Islet precursor cell (in vitro differentiated cells): ENCODE data around the gene MTCH1.

Experiments
- DNase-seq: peaks from one replicate; pipeline ENCODE4 v3.0.0-alpha.2; 2018

The MTCH1 gene, protein sequence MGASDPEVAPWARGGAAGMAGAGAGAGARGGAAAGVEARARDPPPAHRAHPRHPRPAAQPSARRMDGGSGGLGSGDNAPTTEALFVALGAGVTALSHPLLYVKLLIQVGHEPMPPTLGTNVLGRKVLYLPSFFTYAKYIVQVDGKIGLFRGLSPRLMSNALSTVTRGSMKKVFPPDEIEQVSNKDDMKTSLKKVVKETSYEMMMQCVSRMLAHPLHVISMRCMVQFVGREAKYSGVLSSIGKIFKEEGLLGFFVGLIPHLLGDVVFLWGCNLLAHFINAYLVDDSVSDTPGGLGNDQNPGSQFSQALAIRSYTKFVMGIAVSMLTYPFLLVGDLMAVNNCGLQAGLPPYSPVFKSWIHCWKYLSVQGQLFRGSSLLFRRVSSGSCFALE

DNA sequence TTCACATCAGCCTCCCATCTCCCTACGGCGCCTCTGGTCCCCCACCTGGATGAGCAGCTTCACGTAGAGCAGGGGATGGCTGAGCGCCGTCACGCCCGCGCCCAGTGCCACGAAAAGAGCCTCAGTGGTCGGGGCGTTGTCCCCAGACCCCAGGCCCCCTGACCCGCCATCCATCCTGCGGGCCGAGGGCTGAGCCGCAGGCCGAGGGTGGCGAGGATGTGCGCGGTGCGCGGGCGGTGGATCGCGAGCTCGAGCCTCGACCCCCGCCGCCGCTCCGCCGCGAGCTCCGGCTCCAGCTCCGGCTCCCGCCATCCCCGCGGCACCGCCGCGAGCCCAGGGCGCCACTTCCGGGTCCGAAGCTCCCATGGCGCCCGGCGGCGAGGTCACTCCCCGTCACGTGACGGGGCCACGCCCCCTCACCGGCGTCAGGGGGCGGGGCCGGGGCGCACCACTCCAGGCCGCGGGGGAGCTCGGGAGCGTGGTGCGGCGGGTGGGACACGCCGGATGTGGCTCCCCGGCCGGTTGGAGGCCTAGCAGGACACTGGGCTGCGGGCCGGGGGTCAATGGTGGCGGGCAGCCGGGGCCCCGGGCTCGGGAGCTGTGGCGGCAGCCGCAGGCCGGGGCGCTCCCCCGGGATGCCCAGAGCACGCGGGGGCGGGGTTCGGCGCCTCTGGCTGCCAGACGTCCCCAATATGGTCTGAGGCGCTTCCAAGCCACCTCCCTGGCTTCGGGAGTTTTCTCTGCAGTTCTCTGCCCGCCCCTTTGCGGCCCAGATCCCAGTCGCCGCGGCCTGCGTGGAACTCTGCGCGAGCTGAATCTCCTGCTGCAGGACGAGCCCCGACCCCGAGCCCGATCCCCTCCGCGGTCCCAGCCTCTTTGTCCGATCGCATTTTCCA lies at the start of gene MTCH1:
Gene MTCH1 (minus strand): TSS at position 389 of the 896 bp plus-strand sequence. CDS start 23 bp downstream, at position 366.
- peak; percentile 94 for DNase-seq

DNA sequence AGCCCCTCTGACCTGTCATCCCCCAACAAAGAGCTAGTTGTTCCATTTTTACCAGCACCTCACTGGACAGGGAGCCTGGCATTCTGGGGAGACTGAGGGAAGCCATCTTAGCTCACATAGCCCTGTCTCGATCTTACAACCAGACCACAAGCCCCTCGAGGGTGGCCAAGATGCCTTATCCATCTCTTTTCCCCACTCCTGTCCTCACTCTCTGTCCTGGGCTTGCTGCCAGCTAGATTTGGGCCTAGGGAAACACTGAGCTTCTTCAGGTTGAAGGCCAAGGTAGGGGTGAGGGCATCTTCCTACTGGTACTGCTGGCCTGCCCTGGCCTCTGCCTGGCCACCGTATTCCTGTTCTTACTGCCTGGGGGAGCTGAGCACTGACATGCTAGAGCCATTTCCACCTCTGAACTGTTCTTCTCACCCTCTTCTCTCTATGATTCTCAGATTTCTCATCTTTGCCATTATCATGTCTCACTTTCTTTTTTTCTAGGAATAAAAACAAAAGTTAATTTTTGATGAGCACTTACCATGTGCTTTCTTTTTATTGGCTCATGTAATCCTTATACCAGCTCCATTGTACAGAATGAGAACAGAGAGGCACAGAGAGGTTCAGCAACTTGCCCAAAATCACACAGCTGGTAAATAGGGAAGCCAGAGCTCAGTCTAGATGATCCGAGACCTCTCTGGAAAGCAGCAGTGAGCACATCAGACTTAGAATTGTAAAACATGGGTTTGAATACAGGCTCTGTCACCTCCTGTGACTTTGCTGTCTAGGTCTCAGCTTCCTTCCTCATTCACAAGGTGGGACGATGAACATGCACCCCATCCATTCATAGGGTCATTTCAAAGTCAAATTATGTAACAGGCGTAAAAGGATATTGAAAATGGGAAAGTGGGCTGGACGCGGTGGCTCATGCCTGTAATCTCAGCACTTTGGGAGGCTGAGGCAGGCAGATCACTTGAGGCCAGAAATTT lies 48.1 kb upstream of the MTCH1 start:
- no peak for DNase-seq

DNA sequence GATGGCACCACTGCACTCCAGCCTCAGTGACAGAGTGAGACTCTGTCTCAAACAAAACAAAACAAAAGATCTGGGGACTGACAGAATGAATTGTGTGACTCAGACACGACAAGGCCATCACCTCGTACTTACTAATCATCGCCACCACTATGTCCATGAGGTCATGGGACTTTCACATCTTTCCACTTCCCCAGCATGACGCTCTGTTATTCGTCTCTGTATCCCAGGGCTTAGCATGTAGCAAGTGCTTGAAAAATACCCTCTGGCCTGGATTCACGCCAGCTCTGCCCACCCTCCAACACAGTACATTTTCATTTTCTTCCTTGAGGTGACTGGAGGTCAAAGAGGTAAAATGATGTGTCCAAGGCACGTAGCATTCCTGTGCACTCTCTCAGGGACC lies 47.3 kb upstream of the MTCH1 start:
- DNase-seq, result no peak

DNA sequence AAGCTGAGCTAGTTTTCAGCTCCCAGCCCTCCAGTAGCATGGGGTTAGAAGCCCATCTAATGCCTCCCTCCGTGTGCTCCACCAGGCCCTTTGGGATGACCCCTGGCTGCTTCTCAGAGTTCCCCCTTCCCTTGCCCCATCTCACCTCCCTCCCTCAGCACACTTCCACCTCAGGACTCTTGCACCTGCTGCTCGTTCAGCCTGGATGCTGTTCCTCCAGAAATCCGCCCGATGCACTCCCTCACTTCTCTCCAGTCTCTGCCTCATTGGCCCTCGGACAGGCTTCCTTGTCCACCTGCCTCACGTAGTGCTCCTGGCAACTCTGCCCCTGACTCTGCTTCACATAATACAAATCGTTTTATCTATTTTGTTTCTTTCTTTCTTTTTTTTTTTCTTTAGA lies 46.2 kb upstream of the MTCH1 start:
- DNase-seq, result no peak

DNA sequence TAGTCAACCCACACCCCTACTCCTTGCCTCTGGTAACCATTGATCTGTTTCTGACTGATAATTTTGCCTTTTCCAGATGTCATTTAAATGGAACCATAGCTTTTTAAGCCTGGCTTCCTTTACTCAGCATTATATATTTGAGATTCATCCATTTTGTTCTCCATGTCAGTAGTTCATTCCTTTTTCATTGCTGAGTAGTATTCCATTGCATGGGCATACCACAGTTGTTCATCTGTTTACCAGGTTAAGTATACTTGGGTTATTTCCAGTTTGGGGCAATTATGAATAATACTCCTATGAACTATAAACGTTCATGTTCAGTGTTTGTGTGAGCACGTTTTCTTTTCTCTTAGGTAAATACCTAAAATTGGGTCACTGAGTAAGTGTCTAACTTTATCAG lies 44.6 kb upstream of the MTCH1 start:
- no peak for DNase-seq

DNA sequence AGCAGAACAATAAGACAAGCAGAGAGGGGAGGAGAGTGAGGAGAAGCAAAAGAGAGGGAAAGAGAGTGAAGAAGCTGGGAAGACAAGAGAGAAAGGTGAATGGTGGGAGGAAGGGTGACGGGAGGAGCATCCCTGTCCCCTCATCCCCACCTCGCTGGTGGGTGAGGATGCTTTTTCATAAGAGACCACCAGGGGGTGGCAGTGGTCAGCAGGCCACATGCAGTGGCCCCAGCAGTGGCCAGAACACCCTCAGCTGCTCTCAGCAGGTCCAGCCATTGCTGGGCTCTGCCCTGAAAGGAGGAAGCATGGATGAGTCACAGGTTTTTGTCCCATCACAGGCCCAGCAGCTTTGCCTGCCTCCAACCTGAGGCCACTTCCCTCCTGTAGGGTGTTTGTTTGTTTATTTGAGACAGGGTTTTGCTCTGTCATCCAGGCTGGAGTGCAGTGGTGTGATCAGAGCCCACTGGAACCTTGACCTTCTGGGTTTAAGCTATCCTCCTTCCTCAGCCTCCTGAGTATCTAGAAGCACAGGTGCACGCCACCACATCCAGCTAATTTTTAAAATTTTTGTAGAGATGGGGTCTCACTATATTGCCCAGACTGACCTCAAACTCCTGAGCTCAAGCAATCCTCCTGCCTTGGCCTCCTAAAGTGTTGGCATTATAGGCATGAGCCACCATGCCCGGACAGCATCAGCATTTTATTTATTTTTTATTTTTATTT lies 43.4 kb upstream of the MTCH1 start:
- DNase-seq, result peak; percentile 97

DNA sequence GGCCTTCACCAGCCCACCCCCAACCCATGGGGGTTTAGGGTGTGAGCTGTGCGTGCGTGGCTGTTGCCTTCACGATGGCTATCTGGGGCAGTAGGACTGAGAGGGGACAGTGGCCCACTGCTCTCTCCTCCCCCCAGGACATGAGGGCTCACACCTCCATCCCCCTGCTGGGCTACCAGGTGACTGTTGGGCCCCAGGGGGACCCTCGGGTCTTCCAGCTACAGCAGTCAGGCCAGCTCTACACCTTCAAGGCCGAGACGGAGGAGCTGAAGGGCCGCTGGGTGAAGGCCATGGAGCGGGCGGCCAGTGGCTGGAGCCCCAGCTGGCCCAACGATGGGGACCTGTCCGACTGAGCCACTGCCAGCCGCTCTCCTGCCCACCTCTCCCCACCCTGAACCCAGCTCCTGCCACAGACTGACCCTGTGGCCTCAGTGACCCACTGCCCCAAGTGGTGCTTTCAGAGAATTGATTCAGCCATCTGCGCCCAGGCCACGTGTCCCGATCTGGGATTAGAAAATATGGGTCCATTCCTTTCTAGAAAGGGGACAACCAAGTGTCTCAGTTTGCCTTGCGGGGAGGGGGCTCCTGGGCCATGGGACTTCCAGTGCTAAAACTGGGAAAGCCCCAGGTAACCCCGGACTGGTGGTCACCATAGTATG lies 41.9 kb upstream of the MTCH1 start:
- DNase-seq, result no peak

DNA sequence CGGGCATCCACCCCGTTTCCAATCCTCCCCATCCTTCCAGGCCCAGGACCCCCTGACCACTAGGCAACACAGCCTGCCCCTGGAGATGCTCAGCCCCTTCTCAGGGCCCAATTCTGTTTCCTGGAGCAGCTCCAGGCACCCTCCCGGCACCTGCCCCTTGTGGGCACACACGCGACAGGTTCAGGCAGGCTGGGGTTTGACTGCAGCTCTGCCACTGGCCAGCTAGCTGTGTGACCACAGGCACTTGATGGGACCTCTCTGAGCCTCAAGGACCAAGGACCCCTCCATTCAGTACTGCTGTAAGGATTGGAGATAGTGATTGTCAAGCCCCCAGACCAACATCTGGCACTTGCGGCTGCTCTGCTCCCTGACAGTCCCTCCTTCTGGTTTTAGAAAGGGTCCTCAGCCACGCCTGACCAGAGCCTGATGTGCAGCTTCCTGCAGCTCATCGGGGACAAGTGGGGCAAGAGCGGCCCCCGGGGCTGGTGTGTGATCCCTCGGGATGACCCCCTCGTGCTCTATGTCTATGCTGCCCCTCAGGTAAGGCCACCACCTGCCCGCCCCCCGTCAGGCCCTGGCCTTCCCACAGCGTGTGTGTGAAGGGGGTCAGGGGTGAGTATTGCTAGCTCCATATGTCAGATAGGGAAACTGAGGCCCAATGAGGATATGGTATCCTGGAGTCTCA lies 41.2 kb upstream of the MTCH1 start:
- peak; percentile 43 for DNase-seq

DNA sequence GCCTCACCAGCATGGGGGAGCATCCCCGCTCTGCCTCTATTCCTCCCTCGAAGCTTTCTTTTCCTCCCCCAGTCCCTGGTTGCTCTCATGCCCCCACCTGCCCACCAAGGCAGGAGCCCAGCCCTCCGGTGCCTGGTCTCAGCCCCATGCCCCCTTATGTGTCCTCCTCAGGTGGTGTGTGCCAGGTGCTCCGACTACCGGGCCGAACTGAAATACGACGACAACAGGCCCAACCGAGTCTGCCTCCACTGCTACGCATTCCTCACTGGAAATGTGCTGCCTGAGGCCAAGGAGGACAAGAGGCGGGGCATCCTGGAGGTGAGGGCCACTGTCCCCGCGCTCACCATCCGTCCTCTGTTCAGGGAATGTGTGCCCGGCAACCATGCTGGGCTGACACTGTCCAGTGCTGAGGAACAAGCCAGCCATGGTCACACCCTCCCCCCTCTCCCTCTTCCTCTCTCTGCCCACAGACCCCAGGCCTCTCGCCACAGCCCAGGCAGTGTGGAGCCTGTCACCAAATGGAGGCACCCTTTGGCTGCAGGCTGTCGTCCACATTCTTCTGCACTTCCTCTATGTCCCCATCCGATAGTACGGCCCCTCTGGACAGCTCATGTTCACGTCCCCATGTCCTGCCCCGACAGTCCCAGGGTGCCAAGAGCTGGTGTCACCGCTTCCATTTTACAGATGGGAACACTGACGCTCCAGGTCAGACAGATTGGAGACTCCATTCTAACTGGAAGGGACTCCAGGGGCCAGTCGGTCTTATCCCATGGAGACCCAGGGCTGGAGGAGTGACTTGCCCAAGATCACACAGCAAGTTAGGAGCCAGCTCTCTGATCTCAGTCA lies 39.8 kb upstream of the MTCH1 start:
- peak; percentile 58 for DNase-seq

DNA sequence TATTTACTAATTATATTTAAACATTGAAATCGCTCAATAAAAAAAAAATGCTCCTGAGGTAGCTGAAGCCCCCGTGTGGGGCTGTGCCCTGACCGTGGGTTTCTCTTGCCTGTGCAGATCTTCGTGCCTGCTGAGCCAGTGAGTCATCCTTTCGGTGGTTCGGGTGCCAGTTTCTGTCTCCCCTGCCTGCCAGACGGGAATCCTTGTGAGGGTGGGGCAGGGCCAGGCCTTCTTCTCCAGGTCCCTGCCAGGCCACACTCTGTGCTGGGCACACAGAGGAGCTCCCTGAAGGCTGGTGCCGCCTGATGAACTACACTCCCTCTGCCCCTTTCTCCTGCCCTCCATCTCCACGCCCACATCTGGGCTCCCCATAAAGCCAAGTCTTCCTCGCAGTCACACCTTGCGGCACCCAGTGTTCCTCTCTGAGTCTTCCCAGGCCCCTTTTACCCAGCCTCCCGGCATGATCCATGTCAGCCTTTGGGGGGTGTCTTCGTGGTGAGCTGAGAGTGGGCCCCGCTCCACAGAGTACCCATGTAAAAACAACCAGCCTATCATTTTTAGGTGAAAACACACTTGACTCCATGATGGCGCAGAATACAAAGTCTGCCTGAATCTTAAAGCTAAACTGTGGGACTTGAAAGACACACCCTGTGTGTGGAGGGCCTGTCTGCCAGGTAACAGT lies 38.8 kb upstream of the MTCH1 start:
- no peak for DNase-seq

DNA sequence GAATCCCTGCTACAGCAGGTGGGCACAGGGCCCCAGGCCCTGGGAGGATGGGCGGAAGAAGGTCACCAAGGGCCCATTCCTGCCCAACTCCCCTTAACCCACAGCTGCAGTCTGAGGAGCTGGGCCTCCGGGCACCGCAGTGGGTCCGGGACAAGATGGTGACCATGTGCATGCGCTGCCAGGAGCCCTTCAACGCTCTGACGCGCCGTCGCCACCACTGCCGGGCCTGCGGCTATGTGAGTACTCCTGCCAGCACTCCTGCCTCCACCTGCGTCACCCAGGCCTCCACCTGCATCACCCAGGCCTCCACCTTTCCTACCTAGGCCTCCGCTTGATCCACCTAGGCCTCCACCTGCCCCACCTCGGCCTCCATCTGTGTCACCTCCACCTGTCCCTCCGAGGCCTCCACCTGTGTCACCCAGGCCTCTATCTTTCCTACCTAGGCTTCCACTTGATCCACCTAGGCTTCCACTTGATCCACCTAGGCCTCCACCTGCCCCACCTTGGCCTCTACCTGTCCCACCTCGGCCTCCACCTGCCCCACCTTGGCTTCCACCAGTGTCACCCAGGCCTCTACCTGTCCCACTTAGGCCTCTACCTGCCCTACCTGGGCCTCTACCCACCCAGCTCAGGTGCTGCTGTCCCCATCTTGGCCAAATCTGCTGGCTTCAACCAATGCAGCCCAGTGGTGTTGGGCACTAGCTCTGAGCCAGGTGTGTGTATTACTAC lies 36.3 kb upstream of the MTCH1 start:
- DNase-seq, result no peak

DNA sequence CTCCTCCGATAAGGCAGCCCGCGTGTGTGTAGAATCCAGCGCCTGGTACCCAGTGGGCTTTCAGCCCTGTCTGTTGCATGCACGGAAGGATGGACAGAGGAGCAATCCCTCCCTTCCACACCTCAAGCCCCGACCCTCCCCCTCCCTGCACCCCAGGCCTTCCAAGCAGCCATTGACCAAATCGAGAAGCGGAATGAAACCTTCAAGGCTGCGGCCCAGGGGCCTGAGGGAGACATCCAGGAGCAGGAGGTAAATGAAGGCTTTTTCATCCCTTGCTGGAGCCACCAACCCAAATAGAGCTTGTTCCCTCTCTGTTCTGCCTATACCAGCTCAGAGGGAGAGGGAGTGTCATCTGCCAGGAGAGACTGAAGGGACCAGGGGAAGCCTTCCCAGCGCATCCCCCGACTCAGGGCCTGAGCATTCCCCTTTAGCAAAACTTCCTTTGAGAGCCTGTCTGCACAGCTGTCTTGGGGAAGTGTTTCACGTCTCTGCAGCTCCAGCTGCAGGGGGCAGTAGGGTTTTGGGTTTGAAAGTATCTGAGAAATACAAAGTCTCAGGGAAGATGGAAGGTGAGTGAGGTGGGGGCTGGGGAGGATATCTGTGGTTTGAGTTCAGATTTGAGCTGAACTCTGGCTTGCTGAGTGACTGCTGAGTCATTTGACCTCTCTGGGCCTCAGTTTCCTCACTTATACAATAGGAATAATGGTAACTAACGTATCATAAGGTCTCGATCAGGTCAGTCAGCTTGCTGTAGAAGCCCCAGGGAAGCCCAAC lies 35.5 kb upstream of the MTCH1 start:
- DNase-seq, result peak; percentile 80

DNA sequence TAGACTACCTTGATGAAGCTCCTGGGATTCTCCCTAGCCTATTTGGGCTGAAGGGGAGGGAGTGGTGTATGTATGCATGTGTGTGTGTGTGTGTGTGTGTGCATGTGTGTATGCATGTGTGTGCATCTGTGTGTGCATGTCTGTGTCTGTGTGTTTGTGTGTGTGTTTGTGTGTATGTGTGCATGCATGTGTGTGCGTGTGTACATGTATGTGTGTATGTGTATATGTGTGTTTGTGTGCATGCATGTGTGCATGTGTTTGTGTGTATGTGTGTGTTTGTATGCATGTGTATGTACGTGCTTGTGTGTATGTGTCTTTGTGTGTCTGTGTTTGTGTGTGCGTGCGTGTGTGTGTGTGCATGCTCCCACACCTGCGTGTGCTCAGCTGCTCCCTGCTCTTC lies 34.8 kb upstream of the MTCH1 start:
- no peak for DNase-seq

DNA sequence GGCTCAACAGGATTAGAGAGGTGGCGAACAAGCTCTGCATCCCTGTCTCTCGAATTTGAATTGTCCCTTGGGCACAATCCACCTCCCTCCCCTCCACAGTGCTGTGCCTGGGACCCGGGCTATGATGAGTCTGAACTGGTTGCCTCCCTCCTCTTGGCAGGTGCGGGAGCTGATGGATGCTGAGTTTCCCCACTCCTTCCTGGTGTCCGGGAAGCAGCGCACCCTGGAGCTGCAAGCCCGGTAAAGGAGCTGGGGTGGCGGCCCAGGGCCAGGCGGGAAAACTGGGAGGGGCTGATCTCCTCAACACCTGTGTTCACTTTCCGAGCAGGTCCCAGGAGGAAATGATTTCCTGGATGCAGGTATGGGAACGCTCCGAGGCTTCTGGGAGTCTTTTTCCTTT lies 34.4 kb upstream of the MTCH1 start:
- DNase-seq, result no peak

DNA sequence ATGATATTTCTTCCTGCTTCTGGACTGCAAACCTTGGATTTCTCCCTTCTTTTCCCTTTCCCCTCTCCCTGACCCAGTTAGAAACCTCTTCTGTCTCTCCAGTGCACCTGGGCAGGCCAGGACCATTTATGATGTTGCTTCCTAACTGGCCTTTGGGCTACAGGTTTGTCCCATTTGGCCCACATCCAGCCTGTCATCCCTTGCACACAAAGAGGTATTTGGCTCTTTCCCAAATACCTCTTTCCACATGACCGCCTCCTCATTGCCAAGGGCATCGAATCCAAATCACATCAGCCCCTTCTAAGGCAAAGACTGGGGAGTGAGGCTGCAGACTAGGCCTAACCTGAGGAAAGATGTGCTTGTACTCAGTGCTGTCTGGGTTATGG lies 33.1 kb upstream of the MTCH1 start:
- DNase-seq, result no peak

DNA sequence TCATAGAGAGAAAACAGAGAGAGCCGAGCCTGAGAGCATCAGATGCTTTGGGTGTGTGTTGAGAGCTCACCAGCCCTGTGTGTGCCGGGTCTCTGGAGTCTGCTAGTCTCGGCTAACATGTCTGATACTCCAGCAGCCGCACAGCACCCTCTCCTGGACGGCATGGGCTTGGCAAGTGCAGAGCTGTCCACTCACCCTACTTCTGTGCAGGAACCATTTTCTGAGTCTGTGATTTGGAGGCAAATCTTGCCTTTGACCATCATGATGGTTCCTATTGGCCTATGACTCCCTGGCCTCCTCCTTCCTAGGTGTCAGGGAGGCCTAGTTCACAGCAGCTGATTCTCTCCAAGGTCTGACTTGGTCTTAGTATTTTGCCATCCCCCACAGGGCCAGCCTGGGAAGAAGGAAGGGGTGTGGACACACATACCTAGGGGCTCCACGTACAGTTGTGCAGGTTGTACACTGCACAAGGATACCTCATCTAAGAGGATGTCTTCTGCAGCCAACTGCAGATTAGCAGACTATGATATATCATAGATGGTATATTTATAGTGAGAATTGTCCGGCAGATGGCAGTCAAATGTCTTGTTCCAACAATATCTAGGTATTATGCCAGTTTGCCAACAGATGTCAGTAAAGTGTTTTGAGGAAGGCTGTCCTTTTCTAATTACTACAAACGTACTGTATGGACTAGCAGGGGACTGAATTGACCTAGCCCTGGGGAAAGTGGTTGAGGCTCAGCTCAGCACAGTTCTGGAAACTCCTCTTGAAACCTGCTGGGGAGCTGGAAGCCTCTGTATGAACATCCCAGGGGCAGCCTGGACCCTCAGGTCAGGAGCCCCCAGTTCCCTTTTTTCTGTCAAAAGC lies 32.4 kb upstream of the MTCH1 start:
- peak; percentile 95 for DNase-seq
